Stimulated activated naive CD8-positive, alpha-beta T cell treated with anti-CD3 and anti-CD28 coated beads, Interleukin-15, Interleukin-2, amounts not matched to agents 100 U/mL and 50 U/mL, for 24 hours (primary cell): ENCODE results near the gene FMN1.

ENCODE experiments used
- ATAC-seq: fragments of 150-1000 bp; cut with Tn5 transposase; one replicate; pipeline ENCODE4 v1.10.0; 2021
- DNase-seq: peaks from one replicate; pipeline ENCODE4 v3.0.0; 2021

FMN1 gene

GRCh38 chr15:32885713-32886112 lies 308.8 kb downstream of the FMN1 start:
- ATAC-seq = no peak

GRCh38 chr15:32884146-32884545 lies 310.4 kb downstream of the FMN1 start:
- ATAC-seq (no peak), DNase-seq (no peak)

More at GRCh38 chr15:32885713-32886112, 308.8 kb downstream of the FMN1 start:
- DNase-seq = no peak

DNA sequence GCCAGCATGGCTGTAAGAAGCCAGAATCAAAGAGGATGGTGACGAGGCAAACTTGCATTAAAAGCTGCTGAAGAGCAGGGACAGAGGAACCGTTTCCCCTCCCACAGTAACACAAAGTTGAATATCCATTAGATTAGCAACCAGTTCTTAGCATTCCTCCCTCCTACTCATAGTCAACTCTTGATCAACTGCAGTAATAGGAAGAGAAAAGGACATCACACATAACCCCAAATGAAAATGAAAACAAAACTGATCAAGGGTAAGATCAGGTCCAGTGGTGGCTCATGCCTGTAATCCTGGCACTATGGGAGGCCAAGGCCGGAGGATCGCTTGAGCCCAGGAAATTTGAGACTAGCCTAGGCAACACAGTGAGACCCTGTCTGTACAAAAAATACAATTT lies 311.6 kb downstream of the FMN1 start:
- DNase-seq (no peak), ATAC-seq (no peak)

DNA sequence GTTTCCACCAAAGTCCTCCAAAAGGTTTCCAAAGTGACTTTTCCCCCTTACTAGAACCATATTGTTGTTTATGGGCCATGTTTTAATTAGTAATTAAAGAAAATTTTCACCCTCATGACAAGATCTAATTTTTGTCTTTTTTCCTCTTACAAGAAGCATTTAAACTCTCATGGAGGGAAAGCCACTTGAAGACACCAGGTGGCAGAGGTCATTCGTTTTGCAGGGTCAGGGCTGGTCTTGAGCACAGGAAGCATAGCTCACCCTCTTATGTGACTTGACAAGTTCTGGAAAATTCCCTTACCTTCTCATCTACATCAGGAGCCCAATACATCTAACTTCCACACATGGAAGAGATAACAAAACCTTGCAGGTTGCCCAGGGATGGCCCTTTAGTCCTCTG lies 313.0 kb downstream of the FMN1 start:
- DNase-seq = no peak
- ATAC-seq = no peak

DNA sequence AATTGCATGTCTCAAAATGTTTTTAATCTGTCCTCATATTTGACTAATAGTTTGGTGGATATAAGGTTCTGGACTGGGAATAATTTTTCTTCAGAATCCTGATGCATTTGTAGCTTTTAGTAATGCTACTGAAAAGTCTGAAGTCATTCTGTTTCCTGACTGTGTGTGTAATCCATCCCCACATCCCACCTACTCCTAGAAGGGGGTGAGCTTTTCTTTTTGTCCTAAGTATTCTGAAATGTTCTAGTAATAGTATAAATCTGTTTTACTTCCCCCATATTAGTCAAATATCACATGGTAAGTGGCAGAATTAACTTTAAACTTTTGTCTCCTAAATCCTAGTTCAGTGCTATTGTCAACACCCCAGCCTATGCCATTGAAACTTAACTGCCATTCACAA lies 313.9 kb downstream of the FMN1 start:
- DNase-seq (no peak), ATAC-seq (no peak)

- DNase-seq = no peak
- ATAC-seq = no peak
Measured at GRCh38 chr15:32879980-32880379, 314.5 kb downstream of the FMN1 start.

GRCh38 chr15:32878869-32879805 lies 315.4 kb downstream of the FMN1 start:
- DNase-seq (no peak), ATAC-seq (no peak)

DNA sequence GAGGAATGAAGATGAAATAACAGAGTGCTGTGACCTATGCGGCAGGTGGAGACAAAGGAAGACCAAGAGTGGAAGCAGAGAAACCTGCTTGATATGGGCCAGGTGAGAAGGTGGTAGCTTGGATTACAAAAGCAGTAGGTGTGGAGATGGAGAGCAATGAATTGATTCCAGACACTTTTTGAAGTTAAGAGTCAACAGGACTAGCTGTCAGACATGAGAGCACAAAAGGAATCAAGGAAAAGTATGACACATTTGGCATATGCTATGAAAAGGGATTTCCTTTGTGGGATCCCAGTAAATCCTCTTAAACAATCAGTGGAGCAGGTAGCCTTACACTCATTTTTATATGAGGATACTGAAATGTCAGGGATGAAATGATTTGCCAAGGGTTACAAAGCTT lies 316.2 kb downstream of the FMN1 start:
- ATAC-seq (no peak), DNase-seq (no peak)

DNA sequence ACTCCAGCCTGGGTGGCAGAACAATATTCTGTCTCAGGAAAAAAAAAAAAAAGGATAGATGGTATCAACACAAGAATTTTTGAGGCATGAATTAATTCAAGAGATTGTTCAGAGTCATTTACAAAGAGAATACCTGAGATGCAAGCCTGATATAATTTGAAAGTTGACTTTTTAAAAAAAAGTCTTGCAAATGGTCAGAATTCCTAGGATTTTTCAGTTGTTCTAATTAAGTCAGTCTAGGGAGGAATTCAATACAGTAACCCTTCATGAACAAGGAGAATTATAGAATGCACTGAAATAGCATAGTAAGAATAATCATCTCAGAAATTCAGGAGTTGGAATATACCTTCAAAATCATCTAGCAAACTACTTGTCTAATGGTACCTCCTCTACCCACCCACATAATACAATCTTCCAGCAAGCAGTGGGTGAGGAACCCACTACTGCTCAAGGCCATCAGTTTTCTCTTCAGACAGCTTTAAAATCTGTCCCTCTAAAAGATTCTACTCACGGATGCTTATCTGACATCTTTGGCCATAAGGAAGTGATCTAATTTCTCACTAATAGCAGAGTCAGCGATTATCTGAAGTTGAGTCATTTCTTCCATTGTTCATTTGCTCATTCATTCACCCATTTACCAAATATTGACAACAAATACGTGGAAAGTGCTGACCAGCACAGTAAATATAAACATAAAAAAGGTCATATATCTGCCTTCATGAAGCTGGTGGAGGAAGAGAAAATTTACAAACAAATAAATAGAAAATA lies 317.1 kb downstream of the FMN1 start:
- ATAC-seq (no peak), DNase-seq (no peak)

GRCh38 chr15:32873284-32874114 lies 321.0 kb downstream of the FMN1 start:
- no peak for ATAC-seq

DNA sequence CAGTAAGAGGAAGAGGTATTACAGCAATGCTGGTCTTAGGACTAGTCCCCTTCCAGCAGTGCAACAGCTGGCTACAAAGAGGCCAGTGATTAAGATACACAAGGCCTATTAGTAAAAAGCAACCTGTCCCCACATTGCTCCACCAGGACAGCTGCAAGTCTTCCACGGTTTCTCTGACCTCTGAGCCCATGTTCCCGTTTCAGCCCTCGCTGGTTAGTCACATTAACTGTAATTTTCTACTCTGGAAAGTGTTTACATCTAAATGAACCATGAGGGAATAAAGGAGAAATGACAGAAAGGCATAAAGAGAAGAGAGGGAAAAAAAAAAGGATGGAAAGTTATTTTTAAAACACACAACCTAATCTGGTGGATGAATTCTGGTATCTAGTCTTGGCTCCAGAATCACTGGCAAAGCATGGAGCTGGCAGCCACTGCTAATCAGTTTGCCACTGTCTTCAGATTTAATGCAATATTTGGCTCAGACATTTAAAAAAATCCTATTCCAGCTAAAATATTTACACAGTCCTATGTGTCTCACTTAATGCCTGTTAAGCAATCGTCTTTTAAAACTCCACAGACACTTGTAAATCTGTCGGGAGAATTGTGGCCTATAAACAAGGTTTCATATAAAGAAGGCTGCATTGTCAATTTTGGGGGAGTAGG lies 321.8 kb downstream of the FMN1 start:
- ATAC-seq (no peak), DNase-seq (no peak)

More at GRCh38 chr15:32873284-32874114, 321.0 kb downstream of the FMN1 start:
- no peak for DNase-seq

GRCh38 chr15:32871883-32872282 lies 322.6 kb downstream of the FMN1 start:
- DNase-seq (no peak), ATAC-seq (no peak)

DNA sequence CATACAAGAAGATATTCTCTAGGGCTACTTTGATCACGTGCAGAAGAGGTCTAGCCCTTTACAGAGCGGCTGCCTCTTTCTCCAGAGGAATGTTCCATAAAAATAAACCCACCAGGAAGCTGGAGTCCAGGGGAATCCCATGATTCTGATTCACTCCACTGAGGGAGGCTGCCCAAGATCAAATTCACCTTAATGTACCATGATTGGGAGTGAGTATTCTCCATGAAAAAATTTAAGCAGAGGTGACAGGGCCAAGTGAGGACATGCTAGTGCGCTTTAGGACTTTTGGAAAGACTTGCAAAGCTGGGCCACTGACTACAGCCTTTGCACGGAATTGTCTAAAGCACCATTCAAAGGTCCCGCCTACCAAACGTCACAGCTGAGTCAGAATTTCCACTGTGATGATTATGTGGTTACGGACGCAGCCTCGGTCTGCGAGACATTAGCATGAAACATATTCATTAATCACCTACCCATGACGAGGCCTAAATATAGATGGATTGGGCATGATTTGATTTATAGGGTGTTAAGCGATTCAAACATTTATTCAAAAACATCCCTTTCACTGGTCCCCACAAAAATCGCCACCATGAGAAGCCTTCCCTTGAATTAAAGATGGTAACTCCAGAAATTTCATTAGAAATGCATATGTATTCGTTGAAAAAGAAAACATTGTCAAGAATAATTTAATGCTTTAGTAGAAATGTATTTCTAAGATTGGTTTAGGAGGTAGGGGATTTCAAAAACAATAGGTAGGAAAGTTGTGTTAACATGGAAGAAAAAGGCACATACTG lies 324.1 kb downstream of the FMN1 start:
- DNase-seq = no peak

DNA sequence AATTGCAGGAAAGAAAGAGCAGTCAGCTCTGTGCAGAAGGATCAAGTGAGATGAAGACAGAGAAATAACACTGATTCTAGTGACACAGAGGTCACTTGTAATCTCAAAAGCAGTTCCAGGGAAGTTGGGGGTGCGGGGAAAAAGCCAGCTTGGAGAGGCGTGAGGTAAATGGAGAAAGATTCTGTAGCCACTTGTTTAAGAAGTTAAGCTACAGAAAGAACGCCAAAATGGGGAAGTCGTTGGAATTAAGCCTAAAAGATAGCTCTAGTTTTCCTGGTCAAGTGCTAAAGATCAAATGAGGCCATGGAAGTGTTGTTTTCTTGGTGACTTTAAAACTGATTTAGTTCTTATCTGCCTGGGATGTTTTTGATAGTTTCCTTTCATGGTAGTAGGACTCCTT lies 324.7 kb downstream of the FMN1 start:
- DNase-seq = no peak
- no peak for ATAC-seq

More for the DNA sequence above, 324.1 kb downstream of the FMN1 start:
- ATAC-seq = no peak

- no peak for DNase-seq
- ATAC-seq = no peak
Measured at GRCh38 chr15:32867313-32867626, 327.2 kb downstream of the FMN1 start.

DNA sequence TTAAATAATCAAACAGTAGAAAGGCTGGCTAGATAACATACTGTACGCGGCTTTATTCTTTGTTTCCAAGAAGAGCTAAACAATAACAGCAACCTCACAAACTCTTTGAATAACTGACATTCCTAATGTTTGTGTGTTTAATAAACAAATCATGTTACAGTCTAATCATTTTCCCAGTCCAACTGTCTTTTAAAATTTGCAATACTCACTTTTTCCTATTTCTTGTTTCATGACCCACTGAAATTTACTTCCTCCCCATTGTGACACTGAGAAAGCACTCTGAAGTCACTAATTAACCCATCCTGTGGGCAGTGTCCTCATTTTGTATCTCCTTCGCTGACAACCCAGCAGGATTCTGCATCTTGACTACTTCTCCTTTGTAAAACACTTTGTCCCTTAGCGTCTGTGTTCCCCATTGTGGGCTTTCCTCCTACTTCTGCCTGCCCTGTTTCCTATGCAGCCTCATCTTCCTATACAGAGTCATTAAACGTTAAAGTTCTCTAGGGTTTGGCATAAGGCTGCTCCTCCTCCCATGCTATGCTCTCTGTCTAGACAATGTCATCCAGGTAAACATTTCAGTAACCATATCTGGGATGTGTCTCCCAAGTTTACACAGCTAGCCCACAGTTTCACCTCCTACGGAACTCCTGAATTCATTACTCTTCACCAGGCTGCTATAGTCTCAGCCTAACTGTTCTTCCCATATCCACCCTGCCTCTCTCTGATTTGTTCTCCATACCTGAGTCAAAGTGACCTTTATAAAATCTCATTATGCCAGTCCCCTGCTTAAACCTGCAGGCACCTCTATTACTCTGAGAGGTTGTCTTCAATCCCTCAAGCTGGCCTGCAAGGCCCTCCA lies 327.8 kb downstream of the FMN1 start:
- DNase-seq (no peak), ATAC-seq (no peak)

GRCh38 chr15:32864841-32865240 lies 329.7 kb downstream of the FMN1 start:
- no peak for DNase-seq
- no peak for ATAC-seq

- DNase-seq (no peak), ATAC-seq (no peak)
Measured at GRCh38 chr15:32864051-32864450, 330.5 kb downstream of the FMN1 start.

- ATAC-seq (no peak), DNase-seq (no peak)
Measured at GRCh38 chr15:32861761-32862160, 332.8 kb downstream of the FMN1 start.

- ATAC-seq (no peak), DNase-seq (no peak)
Measured at GRCh38 chr15:32861174-32861573, 333.3 kb downstream of the FMN1 start.
